GM12872 (cell line): ENCODE measurements around the gene CSF2RB.

ENCODE experiments used
- CTCF ChIP-seq: IDR thresholded peaks from 3 replicates; pipeline ENCODE4 v1.5.1; 2011; ENCODE audit warnings: low read depth, mild to moderate bottlenecking, low read length, moderate library complexity; ENCODE audit not compliant: insufficient read depth

The CSF2RB gene

GRCh38 chr22:36935313-36935610, 21.8 kb downstream of the CSF2RB start:
- no peak for TF ChIP-seq CTCF

- no peak for TF ChIP-seq CTCF
These were observed 22.3 kb downstream of the CSF2RB start for GRCh38 chr22:36935694-36936093.

GRCh38 chr22:36936362-36937116, 23.1 kb downstream of the CSF2RB start:
- TF ChIP-seq CTCF: no peak

GRCh38 chr22:36937319-36938027, 24.0 kb downstream of the CSF2RB start:
- no peak for TF ChIP-seq CTCF

GRCh38 chr22:36938028-36938425, 24.6 kb downstream of the CSF2RB start:
- TF ChIP-seq CTCF: no peak

- no peak for TF ChIP-seq CTCF
These were observed 25.5 kb downstream of the CSF2RB start for GRCh38 chr22:36938886-36939285.

GRCh38 chr22:36940676-36941075, 27.2 kb downstream of the CSF2RB start:
- no peak for TF ChIP-seq CTCF
